Heart right ventricle (tissue), 16 donors: Measurements from ENCODE around the gene ECSIT. TPM values are rescaled to one million over a fixed set of nuclear protein-coding genes. Genes with fewer than 3 reads are reported as not detected.

Experiments used
- ATAC-seq, 8 donors: fragments of 200-7000 bp; cut with Tn5 transposase; one replicate each; pipeline ENCODE4 v1.9.1; 2020; ENCODE audit warnings: mild to moderate bottlenecking in 8 of 8, moderate library complexity in 8 of 8, moderate number of reproducible peaks in 1 of 8
- DNase-seq, 2 donors: peaks; one replicate each; pipeline ENCODE4 v3.0.0-alpha.2; 2020
- H3K27ac ChIP-seq, 10 donors: fragments of 200-600 bp; sonication (generic) in 2 of 10; one replicate each; pipeline versions ENCODE4 v1.5.0 to v1.8.0; 2020 to 2022; ENCODE audit warnings: mild to moderate bottlenecking in 3 of 10
- H3K27me3 ChIP-seq, 7 donors: fragments of 200-600 bp; one replicate each; pipeline ENCODE4 v1.8.0; 2021 to 2022; ENCODE audit warnings: mild to moderate bottlenecking in 2 of 7
- H3K36me3 ChIP-seq, 9 donors: fragments of 200-600 bp; sonication (generic) in 1 of 9; one replicate each; pipeline versions ENCODE4 v1.5.0 to v1.8.0; 2020 to 2022; ENCODE audit warnings: mild to moderate bottlenecking in 2 of 9
- H3K4me1 ChIP-seq, 9 donors: fragments of 200-600 bp; sonication (generic) in 1 of 9; one replicate each; pipeline versions ENCODE4 v1.5.0 to v1.8.0; 2020 to 2022; ENCODE audit warnings: mild to moderate bottlenecking in 4 of 9
- H3K4me3 ChIP-seq, 10 donors: fragments of 200-600 bp; sonication (generic) in 2 of 10; one replicate each; pipeline versions ENCODE4 v1.5.0 to v1.8.0; 2020 to 2022; ENCODE audit warnings: mild to moderate bottlenecking in 7 of 10, moderate library complexity in 2 of 10
- H3K9me3 ChIP-seq, 11 donors: fragments of 200-600 bp in 10 of 11; sonication (generic) in 2 of 11; one replicate each; pipeline versions ENCODE4 v1.5.0 to v1.8.0; 2013 to 2022; ENCODE audit warnings: mild to moderate bottlenecking in 2 of 11, control low read depth in 1 of 11, moderate library complexity in 1 of 11
- CTCF ChIP-seq, 9 donors: fragments of 200-600 bp; sonication (generic) in 2 of 9; IDR thresholded peaks; one replicate each; pipeline versions ENCODE4 v1.5.0 to v1.8.0; 2021 to 2022; ENCODE audit warnings: antibody characterized with exemption in 9 of 9, mild to moderate bottlenecking in 5 of 9, moderate library complexity in 1 of 9
- WGBS, 2 donors: extraction: QIAGEN DNeasy Blood & Tissue Kit; methylation state at CpG; one replicate each; pipeline ENCODE4 v1.1.7; 2013; ENCODE audit warnings: inconsistent platforms in 1 of 2; 5-methylcytosine and 5-hydroxymethylcytosine counted together
- intact Hi-C, 10 donors: fragments of 100-400 bp; cut with DNase I; formaldehyde crosslinking; loops; one replicate each; pipeline versions ENCODE4 v1.11.1 to v1.14.2; 2022
- polyA plus RNA-seq, 2 donors: library from polyadenylated mRNA; stranded (reverse); fragments of 200-250 nt; gene quantifications; one replicate each; pipeline ENCODE4 v1.2.3, GENCODE V29; 2013
- total RNA-seq, 10 donors: library from RNA; stranded (reverse); fragmentation: NEBNext Ultra II Directional in 3 of 10; extraction: Animal tissue kit (Norgen Biotek cat#: 25700) in 3 of 10; gene quantifications; one replicate each; pipeline versions ENCODE4 v1.2.1 to v1.2.4, GENCODE V29; 2021 to 2023
- donor health status: Arrhythmogenic right ventricular cardiomyopathy.
- donor health status: ischemic (EF 13 %, LVEDD 7.1; RV severe dilation, severe dysfunction).
- donor health status: healthy with polysubstance abuse.
- donor health status: DM: no; HTN: yes; CAD: no.
- donor health status: DM: no; HTN: no; CAD: no.
- donor health status: ischemic (EF 25% LVEDD 6.9; RV normal size, moderate dysfunction).
- donor health status: ischemic (EF 25% LVEDD 5.7; RV mildly dilated, moderate dysfunction).
- donor health status: healthy.
- donor health status: DM: yes; HTN: yes; CAD: no.
- donor health status: Ischemic cardiomyopathy.
- donor health status: ischemic (EF 35%, LVEDD 5.7; RV mildly dilated, moderate dysfunction).
- donor health status: nonischemic (EF 11% LVEDD 7.7; RV severe dilation, severe dysfunction).
- donor health status: DM: yes; HTN: yes; CAD: no.
- donor health status: PGD.
- donor health status: ischemic (EF 29% LVEDD 5.4; RV normal size, mild dysfunction).
- donor health status: nonischemic (EF 23%, LVEDD 6.1; RV moderate dilation, normal function).

Gene ECSIT
- total and polyA plus RNA-seq, 12 donors = 86.8 to 226 (median 139) TPM

- peak; percentile 79 to 94 (median 89) for ATAC-seq
- intact Hi-C loops = loop anchor here in 2 of 10 donors (2.0 to 10.0 kb wide), 2 partner anchors 23 to 49 kb away; partner anchors contain the start of gene ELOF1 (in 1 of the 2)
- H3K4me1 ChIP-seq = peaks cover 0 to 33% (median 22%) of the 10 kb centered on the region in 9 donors
These were observed 7.1 kb upstream of the ECSIT start for GRCh38 chr19:11535792-11536595.

DNA sequence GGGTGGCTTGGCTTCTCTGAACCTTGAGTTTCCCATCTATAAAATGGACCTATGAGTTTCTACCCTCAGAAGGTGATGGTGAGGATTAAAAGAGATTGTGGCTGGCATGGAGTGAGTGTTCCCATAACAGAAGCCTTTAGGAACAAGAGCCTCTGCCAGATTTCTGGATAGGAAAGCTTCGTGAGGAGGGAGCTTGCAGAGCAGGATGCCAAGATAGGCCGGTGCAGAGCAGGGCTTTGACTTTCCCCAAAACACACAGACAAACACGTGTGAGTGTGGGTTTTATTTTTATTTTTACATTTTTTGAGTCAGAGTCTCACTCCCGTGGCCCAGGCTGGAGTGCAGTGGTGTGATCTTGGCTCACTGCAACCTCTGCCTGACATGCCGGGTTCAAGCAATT is 6.0 kb upstream of the ECSIT start:
- no peak for TF ChIP-seq CTCF (IDR thresholded peaks at IDR 0.05)
- peaks cover 0 to 31% (median 22%) of the 10 kb centered on the region in 9 donors for H3K4me1 ChIP-seq
- peaks cover 0 to 20% (median 0%) of the 10 kb centered on the region in 7 donors for H3K27me3 ChIP-seq
- H3K36me3 ChIP-seq = no peaks in the 10 kb centered on the region
- DNase-seq (no peak), ATAC-seq (no peak)
- H3K4me3 ChIP-seq = no peak overlapping the region
- intact Hi-C loops = loop anchor here in 1 of 10 donors (10.0 kb wide), 1 partner anchor 50 kb away; no protein-coding TSS in a partner anchor
- H3K27ac ChIP-seq = peak overlapping the region in 9 of 10 donors; percentile 66 to 94 (median 89)
- WGBS, 2 donors = 56 to 59% methylated on average over 5 of the region's 5 CpGs
- H3K9me3 ChIP-seq = no peaks in the 10 kb centered on the region

More at GRCh38 chr19:11535792-11536595, 7.1 kb upstream of the ECSIT start:
- no peaks in the 10 kb centered on the region for H3K9me3 ChIP-seq
- peak; percentile 90 to 94 for DNase-seq
- TF ChIP-seq CTCF (IDR thresholded peaks at IDR 0.05) = peak; percentile 86 to 99 (median 96)
- no peaks in the 10 kb centered on the region for H3K36me3 ChIP-seq
- WGBS, 2 donors = 10 to 11% methylated on average over 54 of the region's 54 CpGs
- H3K27me3 ChIP-seq = peaks cover 0 to 23% (median 0%) of the 10 kb centered on the region in 7 donors
- peak overlapping the region; percentile 66 to 94 (median 86) for H3K27ac ChIP-seq
- peak overlapping the region in 9 of 10 donors; percentile 22 to 56 (median 46) for H3K4me3 ChIP-seq

DNA sequence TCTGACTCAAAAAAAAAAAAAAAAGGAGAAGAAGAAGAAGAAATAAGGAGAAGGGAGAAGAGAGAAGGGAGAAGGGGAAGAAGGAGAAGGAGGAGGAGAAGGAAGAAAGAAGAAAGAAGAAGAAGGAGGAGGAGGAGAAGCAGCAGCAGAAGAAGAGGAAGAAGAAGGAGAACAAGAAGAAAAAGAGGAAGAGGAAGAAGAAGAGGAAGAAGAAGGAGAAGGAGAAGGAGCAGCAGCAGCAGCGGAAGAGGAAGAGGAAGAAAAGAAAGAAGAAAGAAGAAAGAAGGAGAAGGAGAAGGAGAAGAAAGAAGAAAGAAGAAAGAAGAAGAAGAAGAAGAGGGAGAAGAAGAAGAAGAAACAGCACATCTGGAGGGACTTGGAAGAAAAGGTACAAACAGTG is 5.6 kb upstream of the ECSIT start:
- H3K36me3 ChIP-seq = no peaks in the 10 kb centered on the region
- peaks cover 0 to 16% (median 0%) of the 10 kb centered on the region in 7 donors for H3K27me3 ChIP-seq
- H3K4me3 ChIP-seq = no peak overlapping the region
- ATAC-seq = no peak
- no peaks in the 10 kb centered on the region for H3K9me3 ChIP-seq
- peaks cover 0 to 31% (median 21%) of the 10 kb centered on the region in 9 donors for H3K4me1 ChIP-seq
- intact Hi-C loops = loop anchor here in 1 of 10 donors (10.0 kb wide), 1 partner anchor 50 kb away; no protein-coding TSS in a partner anchor
- peak overlapping the region in 4 of 10 donors; percentile 89 to 94 (median 91) for H3K27ac ChIP-seq
- DNase-seq = no peak
- TF ChIP-seq CTCF (IDR thresholded peaks at IDR 0.05) = no peak
- 90 to 95% methylated on average over 1 of the region's 1 CpG for WGBS, 2 donors

DNA sequence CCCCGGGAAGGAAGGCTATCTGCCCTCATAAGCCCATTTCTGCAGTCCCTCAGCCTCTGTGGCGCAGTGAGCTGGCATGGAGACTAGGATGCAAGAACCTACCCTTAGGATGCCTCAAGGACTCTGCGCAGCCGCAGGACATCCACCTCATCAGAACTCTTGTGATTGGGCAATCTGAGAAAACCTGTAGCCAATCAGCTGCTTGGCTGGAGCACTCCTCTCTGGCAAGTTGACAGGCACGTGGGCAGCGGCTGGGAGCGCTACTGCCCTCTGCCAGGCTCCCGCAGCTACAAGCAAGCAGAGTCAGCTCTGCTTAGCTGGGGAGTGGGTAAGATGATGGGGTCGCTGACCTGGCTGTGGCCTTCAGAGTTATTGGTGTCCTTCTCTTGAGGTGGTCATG is 1.5 kb upstream of the ECSIT start:
- no peak overlapping the region for H3K4me3 ChIP-seq
- intact Hi-C loops = loop anchor here in 1 of 10 donors (10.0 kb wide), 1 partner anchor 54 kb away; no protein-coding TSS in a partner anchor
- ATAC-seq (peak; percentile 6 to 63 (median 54)), DNase-seq (peak; percentile 74 to 78)
- H3K36me3 ChIP-seq = peaks cover 0 to 11% (median 0%) of the 10 kb centered on the region in 9 donors
- peak in 4 of 9 donors; percentile 37 to 48 (median 43) for TF ChIP-seq CTCF (IDR thresholded peaks at IDR 0.05)
- peak overlapping the region in 4 of 10 donors; percentile 13 to 90 (median 55) for H3K27ac ChIP-seq
- 22 to 26% methylated on average over 9 of the region's 9 CpGs for WGBS, 2 donors
- H3K4me1 ChIP-seq = peaks cover 6 to 40% (median 27%) of the 10 kb centered on the region in 9 donors
- no peaks in the 10 kb centered on the region for H3K9me3 ChIP-seq
- no peaks in the 10 kb centered on the region for H3K27me3 ChIP-seq
